ENCODE measurements around the gene SGPP1. TPM values are rescaled to one million over a fixed set of nuclear protein-coding genes. Genes with fewer than 3 reads are reported as not detected.
A peak's percentile ranks its signal among the peaks of the same experiment; 100 is the strongest.

SGPP1 gene, protein sequence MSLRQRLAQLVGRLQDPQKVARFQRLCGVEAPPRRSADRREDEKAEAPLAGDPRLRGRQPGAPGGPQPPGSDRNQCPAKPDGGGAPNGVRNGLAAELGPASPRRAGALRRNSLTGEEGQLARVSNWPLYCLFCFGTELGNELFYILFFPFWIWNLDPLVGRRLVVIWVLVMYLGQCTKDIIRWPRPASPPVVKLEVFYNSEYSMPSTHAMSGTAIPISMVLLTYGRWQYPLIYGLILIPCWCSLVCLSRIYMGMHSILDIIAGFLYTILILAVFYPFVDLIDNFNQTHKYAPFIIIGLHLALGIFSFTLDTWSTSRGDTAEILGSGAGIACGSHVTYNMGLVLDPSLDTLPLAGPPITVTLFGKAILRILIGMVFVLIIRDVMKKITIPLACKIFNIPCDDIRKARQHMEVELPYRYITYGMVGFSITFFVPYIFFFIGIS
- 26.2 and 27.0 TPM in 2 replicates for total RNA-seq (2022)
- Bru-seq, nascent RNA = percentile 80 among the genes with signal in this experiment
- percentile 87 among the genes with signal in this experiment for BruChase-seq, experiment 1, labeled RNA remaining after a 6-hour chase
- percentile 81 among the genes with signal in this experiment for BruChase-seq, experiment 2, labeled RNA remaining after a 2-hour chase
- long read RNA-seq, transcript SGPP1-201 (3 exons, 3,312 nt) = major isoform, 54 of 71 reads
- long read RNA-seq, partial matches to known transcripts = 5 of 71 reads
- long read RNA-seq, other reads (novel, unspliced or antisense) = 12 of 71 reads

DNA sequence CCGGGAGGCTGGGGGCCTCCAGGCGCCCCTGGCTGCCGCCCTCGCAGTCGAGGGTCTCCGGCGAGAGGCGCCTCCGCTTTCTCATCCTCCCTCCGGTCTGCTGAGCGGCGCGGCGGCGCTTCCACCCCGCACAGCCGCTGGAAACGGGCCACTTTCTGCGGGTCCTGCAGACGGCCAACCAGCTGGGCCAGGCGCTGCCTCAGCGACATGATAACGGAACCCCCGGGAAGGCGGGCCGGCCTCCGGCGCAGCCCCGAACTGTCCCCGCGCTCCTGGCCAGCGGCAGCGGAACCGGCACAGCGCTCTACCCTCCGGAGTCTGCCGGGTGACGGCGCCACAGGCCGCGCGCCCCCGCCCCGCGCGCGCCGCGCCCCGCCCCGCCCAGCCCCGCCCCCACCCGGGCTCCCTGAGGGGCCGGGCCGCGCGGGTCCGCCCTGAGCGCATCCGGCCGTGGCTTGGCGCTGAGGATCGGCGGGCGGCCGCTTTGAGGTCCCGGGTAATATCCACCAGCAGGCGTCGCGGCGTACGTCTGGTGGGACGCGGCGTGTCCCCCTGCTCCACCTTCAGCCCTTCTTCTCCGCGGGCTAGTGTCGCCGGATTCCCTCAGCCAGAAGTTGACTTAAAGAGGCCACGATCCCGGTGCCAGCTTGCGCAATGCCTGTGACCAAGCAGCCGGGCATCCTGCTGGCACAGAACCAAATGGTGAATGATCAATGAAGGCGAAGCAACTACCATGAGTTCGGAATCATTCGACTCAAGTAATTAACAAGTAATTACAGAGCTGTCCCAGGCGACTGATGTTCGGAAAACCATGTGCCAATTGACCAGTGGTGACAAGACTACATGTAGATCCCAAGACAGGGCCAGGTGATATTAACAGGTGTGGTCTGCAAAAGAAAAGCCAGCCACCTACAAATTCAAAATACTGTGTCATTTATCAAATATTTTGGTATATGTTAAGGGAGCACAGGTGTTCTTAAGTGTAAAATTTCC lies at the start of gene SGPP1:
Gene SGPP1 (minus strand): TSS at position 330 of the 993 bp plus-strand sequence. CDS start 121 bp downstream, at position 209.
- intact Hi-C loops (cut with micrococcal nuclease; ENCODE audit: unreplicated experiment) = loop anchor here (5.0 kb wide), 1 partner anchor 56 kb away; no protein-coding TSS in a partner anchor
- peaks cover 37% of the 10 kb centered on the region for H3K4me1 Mint-ChIP-seq (ENCODE audit: low read depth, unreplicated experiment)
- H3K9me3 Mint-ChIP-seq (ENCODE audit: low read depth, unreplicated experiment) = no peaks in the 10 kb centered on the region
- CTCF ChIA-PET = interaction anchor here (0.8 to 1.7 kb wide), 2 partner anchors 42 to 55 kb away, joined by 3 to 5 read pairs; no protein-coding TSS in a partner anchor
- H3K27me3 Mint-ChIP-seq (ENCODE audit: unreplicated experiment) = no peaks in the 10 kb centered on the region
- DNase-seq = peak; percentile 85
- TF ChIP-seq, protein P1, sequence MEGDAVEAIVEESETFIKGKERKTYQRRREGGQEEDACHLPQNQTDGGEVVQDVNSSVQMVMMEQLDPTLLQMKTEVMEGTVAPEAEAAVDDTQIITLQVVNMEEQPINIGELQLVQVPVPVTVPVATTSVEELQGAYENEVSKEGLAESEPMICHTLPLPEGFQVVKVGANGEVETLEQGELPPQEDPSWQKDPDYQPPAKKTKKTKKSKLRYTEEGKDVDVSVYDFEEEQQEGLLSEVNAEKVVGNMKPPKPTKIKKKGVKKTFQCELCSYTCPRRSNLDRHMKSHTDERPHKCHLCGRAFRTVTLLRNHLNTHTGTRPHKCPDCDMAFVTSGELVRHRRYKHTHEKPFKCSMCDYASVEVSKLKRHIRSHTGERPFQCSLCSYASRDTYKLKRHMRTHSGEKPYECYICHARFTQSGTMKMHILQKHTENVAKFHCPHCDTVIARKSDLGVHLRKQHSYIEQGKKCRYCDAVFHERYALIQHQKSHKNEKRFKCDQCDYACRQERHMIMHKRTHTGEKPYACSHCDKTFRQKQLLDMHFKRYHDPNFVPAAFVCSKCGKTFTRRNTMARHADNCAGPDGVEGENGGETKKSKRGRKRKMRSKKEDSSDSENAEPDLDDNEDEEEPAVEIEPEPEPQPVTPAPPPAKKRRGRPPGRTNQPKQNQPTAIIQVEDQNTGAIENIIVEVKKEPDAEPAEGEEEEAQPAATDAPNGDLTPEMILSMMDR (IDR thresholded peaks at IDR 0.05; ENCODE audit: unreplicated experiment) = no peak
- H3K4me3 Mint-ChIP-seq (ENCODE audit: low read depth, unreplicated experiment) = peak within 1 kb of the TSS; percentile 93
- BruUV-seq (replicated peaks) = TSS peak; percentile 94
- H3K36me3 Mint-ChIP-seq (ENCODE audit: insufficient read depth, unreplicated experiment) = peaks cover 39% of the 10 kb centered on the region
- H3K27ac Mint-ChIP-seq (ENCODE audit: unreplicated experiment) = peak within 1 kb of the TSS; percentile 87

DNA sequence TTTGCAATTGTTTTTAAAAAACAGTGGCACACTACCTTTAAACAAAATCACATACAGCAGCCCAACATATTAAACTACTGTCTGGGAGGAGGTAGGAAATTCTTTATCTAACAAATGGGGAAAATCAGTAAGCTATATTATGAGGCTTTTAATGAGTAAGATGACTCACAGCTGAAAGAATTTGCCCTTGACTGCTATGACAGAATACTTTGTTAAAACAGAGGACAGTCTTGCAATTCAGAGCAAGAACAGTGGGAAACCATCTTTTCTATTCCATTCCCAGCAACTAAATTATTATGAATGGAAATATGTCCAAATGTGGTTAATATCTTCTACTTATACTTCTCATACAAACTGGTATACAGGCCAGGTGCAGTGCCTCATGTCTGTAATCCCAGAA lies 49.2 kb upstream of the SGPP1 start:
- CTCF ChIA-PET = interaction anchor here (0.5 to 0.6 kb wide), 2 partner anchors 69 to 522 kb away, joined by 3 to 8 read pairs; no protein-coding TSS in a partner anchor
- intact Hi-C loops (cut with micrococcal nuclease; ENCODE audit: unreplicated experiment) = no loop called here
- Mint-ChIP-seq H3K4me3 (ENCODE audit: low read depth, unreplicated experiment) (no peak overlapping the region), H3K27me3 (ENCODE audit: unreplicated experiment) (no peaks in the 10 kb centered on the region), H3K4me1 (ENCODE audit: low read depth, unreplicated experiment) (no peaks in the 10 kb centered on the region), H3K27ac (ENCODE audit: unreplicated experiment) (no peak overlapping the region), H3K36me3 (ENCODE audit: insufficient read depth, unreplicated experiment) (no peaks in the 10 kb centered on the region), H3K9me3 (ENCODE audit: low read depth, unreplicated experiment) (no peaks in the 10 kb centered on the region)
- TF ChIP-seq, protein P1 (IDR thresholded peaks at IDR 0.05; ENCODE audit: unreplicated experiment) = no peak
- DNase-seq = no peak
- BruUV-seq (replicated peaks) = no TSS peak

DNA sequence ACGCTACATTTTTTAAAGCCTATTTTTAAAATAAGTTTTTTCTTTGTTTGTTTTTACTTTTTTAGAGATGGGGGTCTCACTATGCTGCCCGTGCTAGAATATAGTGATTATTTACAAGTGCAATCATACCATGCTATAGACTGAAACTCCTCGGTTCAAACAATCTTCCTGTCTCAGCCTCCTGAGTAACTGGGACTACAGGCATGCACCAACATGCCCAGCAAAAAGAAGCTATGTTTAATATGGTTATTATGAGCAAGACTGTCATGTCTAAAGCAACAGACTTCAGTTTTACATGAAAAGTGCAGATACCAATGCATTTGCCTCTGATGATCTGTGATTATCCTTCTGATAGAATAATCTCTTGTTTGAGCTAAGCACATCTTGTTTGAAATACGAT lies 45.6 kb upstream of the SGPP1 start:
- H3K36me3 Mint-ChIP-seq (ENCODE audit: insufficient read depth, unreplicated experiment) = no peaks in the 10 kb centered on the region
- intact Hi-C loops (cut with micrococcal nuclease; ENCODE audit: unreplicated experiment) = loop anchor here (5.0 kb wide), 1 partner anchor 386 kb away; no protein-coding TSS in a partner anchor
- BruUV-seq (replicated peaks) = no TSS peak
- H3K4me1 Mint-ChIP-seq (ENCODE audit: low read depth, unreplicated experiment) = no peaks in the 10 kb centered on the region
- no peak for DNase-seq
- no peak overlapping the region for H3K4me3 Mint-ChIP-seq (ENCODE audit: low read depth, unreplicated experiment)
- no peaks in the 10 kb centered on the region for H3K9me3 Mint-ChIP-seq (ENCODE audit: low read depth, unreplicated experiment)
- TF ChIP-seq, protein P1 (IDR thresholded peaks at IDR 0.05; ENCODE audit: unreplicated experiment) = no peak
- no peak overlapping the region for H3K27ac Mint-ChIP-seq (ENCODE audit: unreplicated experiment)
- CTCF ChIA-PET = no interaction called here
- no peaks in the 10 kb centered on the region for H3K27me3 Mint-ChIP-seq (ENCODE audit: unreplicated experiment)

All from Calu3 (cell line).